Parathyroid adenoma (tissue), 2 donors: ENCODE measurements around the gene KRTAP5-9.

Experiments used
- H2AFZ ChIP-seq: fragments of 300-600 bp; sonication (generic); one replicate; pipeline ENCODE4 v1.7.0; 2017; ENCODE audit warnings: antibody characterized with exemption, mild to moderate bottlenecking
- H3K27ac ChIP-seq: fragments of 300-600 bp; sonication (generic); one replicate; pipeline ENCODE4 v1.7.0; 2017
- H3K27me3 ChIP-seq: fragments of 300-600 bp; sonication (generic); one replicate; pipeline ENCODE4 v1.7.0; 2017; ENCODE audit warnings: low read length; ENCODE audit not compliant: control insufficient read depth, insufficient read depth
- H3K36me3 ChIP-seq: fragments of 300-600 bp; sonication (generic); one replicate; pipeline ENCODE4 v1.7.0; 2017; ENCODE audit warnings: low read length; ENCODE audit not compliant: control insufficient read depth, insufficient read depth
- H3K4me1 ChIP-seq: fragments of 300-600 bp; sonication (generic); one replicate; pipeline ENCODE4 v1.7.0; 2017; ENCODE audit warnings: control low read depth
- H3K4me2 ChIP-seq: fragments of 300-600 bp; sonication (generic); one replicate; pipeline ENCODE4 v1.7.0; 2017; ENCODE audit warnings: low read length
- H3K4me3 ChIP-seq: fragments of 300-600 bp; sonication (generic); one replicate; pipeline ENCODE4 v1.7.0; 2017; ENCODE audit warnings: low read depth, low read length
- H3K79me2 ChIP-seq: fragments of 300-600 bp; sonication (generic); one replicate; pipeline ENCODE4 v1.7.0; 2017; ENCODE audit warnings: control low read depth
- H3K9ac ChIP-seq: fragments of 300-600 bp; sonication (generic); one replicate; pipeline ENCODE4 v1.7.0; 2017; ENCODE audit warnings: mild to moderate bottlenecking
- H3K9me3 ChIP-seq: fragments of 300-600 bp; sonication (generic); one replicate; pipeline ENCODE4 v1.7.0; 2017; ENCODE audit warnings: low read length; ENCODE audit not compliant: control insufficient read depth
- CTCF ChIP-seq: fragments of 300-600 bp; sonication (generic); IDR thresholded peaks from one replicate; pipeline ENCODE4 v1.7.0; 2017; ENCODE audit warnings: antibody characterized with exemption, mild to moderate bottlenecking
- donor health status: primary hyperparathyroidism.

KRTAP5-9 gene

GRCh38 chr11:71505001-71505400 lies 43.2 kb upstream of the KRTAP5-9 start:
- Histone ChIP-seq H3K9me3 (no peaks in the 10 kb centered on the region), H3K4me2 (no peak overlapping the region), H3K27me3 (no peaks in the 10 kb centered on the region), H2AFZ (no peak overlapping the region), H3K27ac (no peak overlapping the region), H3K9ac (no peak overlapping the region), H3K4me1 (no peaks in the 10 kb centered on the region), H3K79me2 (no peaks in the 10 kb centered on the region), H3K4me3 (no peak overlapping the region), H3K36me3 (no peaks in the 10 kb centered on the region)
- no peak for TF ChIP-seq CTCF

DNA sequence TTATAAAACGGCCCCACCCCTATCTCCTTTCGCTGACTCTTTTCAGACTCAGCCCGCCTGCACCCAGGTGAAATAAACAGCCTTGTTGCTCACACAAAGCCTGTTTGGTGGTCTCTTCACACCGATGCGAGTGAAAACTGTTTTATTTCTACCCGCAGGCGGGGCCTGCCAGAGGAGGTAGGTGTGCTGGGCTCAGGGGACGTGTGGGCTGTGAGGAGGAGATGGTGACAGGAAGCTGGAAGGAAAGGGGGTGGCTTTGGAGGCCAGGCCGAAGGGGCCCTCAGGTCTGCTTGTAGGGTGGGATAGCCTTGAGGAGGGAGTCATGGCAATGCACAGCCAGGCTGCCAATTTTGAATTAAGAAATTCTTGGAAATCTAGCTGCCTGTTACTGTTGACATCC lies 42.4 kb upstream of the KRTAP5-9 start:
- H2AFZ ChIP-seq = no peak overlapping the region
- no peaks in the 10 kb centered on the region for H3K36me3 ChIP-seq
- no peaks in the 10 kb centered on the region for H3K27me3 ChIP-seq
- H3K4me1 ChIP-seq = no peaks in the 10 kb centered on the region
- no peak overlapping the region for H3K9ac ChIP-seq
- no peaks in the 10 kb centered on the region for H3K79me2 ChIP-seq
- no peak overlapping the region for H3K4me2 ChIP-seq
- no peak for TF ChIP-seq CTCF
- H3K9me3 ChIP-seq = no peaks in the 10 kb centered on the region
- H3K4me3 ChIP-seq = no peak overlapping the region
- H3K27ac ChIP-seq = no peak overlapping the region

GRCh38 chr11:71507102-71507501 lies 41.1 kb upstream of the KRTAP5-9 start:
- H3K79me2 ChIP-seq = no peaks in the 10 kb centered on the region
- no peaks in the 10 kb centered on the region for H3K27me3 ChIP-seq
- no peak overlapping the region for H3K27ac ChIP-seq
- no peak overlapping the region for H2AFZ ChIP-seq
- no peaks in the 10 kb centered on the region for H3K9me3 ChIP-seq
- no peak overlapping the region for H3K4me2 ChIP-seq
- no peaks in the 10 kb centered on the region for H3K4me1 ChIP-seq
- H3K36me3 ChIP-seq = no peaks in the 10 kb centered on the region
- no peak overlapping the region for H3K4me3 ChIP-seq
- no peak for TF ChIP-seq CTCF
- no peak overlapping the region for H3K9ac ChIP-seq

DNA sequence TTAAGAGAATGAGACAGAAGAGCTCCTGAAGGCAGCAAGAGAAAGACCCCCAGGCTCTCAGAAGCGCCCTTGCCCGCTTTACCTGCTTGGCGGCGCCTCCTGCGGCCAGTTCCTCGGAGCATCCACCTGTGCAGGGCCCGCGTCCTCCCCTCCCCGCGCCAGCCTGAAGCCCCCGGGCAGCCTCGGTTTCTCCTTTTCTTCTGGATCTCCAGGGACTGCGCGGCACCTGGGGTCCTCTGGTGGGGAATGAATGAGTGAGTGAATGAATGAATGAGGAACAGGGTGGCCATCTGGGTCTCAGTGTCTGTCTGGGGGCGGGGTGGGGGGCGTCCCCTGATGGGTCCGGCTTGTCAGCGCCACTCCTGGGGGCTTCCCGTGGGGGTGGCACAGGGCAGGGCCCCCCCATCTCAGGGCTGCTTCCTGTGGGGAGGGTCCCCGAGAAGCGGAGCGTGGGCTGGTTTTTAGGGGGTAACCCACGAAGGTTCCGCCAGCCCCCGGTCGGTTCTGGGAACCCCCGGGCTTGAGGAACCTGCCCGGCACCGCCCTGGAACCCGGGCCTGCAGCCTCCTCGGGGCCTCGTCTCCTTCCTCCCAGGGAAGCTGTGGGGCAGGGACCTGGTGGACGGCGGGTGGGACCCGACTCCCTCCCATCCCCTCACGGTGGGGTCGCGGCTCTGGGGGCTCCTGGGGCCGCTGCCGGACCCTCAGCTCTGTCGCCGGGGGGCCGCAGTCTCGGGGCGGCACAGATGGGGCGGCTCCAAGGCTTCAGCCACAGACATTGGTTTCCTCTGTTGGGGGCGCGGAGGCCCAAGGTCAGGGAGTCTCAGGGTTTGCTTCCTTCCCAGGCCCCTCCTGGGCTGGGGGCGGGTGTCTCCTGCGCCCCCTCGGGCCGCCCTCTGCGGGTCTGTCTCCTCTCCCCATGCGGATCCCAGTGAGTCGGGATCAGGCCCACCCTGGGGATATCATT lies 29.4 kb upstream of the KRTAP5-9 start:
- Histone ChIP-seq H3K27me3 (no peaks in the 10 kb centered on the region), H3K36me3 (no peaks in the 10 kb centered on the region), H3K9me3 (no peaks in the 10 kb centered on the region), H3K4me2 (no peak overlapping the region), H3K4me1 (no peaks in the 10 kb centered on the region), H3K27ac (no peak overlapping the region), H3K4me3 (no peak overlapping the region), H3K9ac (no peak overlapping the region), H2AFZ (no peak overlapping the region), H3K79me2 (no peaks in the 10 kb centered on the region)
- no peak for TF ChIP-seq CTCF

DNA sequence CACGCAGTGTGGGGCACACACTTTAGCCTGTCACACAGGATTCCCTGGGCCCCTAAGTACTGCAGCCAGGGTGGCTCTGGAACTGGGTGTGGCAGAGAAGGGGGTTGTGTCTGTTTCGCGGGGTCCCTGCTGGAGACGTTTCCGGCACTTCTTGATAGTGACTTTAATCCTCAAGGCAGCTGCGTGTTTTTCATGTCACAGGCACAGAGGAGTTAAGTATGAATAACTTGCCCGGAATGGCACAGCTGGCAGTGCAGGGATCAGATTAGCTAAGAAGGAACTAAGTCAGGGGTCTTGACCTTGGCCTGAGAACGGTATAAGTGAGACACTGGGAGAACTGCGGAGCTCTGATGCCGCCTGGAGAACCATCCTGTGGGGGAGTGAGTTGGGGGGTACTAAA lies 28.7 kb upstream of the KRTAP5-9 start:
- Histone ChIP-seq H2AFZ (no peak overlapping the region), H3K4me3 (no peak overlapping the region), H3K9me3 (no peaks in the 10 kb centered on the region), H3K27me3 (no peaks in the 10 kb centered on the region), H3K4me1 (no peaks in the 10 kb centered on the region), H3K4me2 (no peak overlapping the region), H3K79me2 (no peaks in the 10 kb centered on the region), H3K27ac (no peak overlapping the region), H3K36me3 (no peaks in the 10 kb centered on the region), H3K9ac (no peak overlapping the region)
- TF ChIP-seq CTCF = no peak
